IPS DF 4.7 (cell line): Measurements from ENCODE around the gene MED12L.
"Not testable (repeated sequence)": the region's sequence is repeated elsewhere in the genome, so short reads cannot be mapped to it uniquely, and the experiment has no call there.

ENCODE experiments used
- DNase-seq: peaks from one replicate; pipeline ENCODE4 v3.0.0-alpha.2; 2013; ENCODE audit warnings: low spot score; ENCODE audit errors: extremely low read depth

The MED12L gene

GRCh38 chr3:151371526-151371925 lies 286.1 kb downstream of the MED12L start:
- DNase-seq = no peak

- DNase-seq = no peak
Observed at GRCh38 chr3:151372063-151372820, 286.8 kb downstream of the MED12L start.

- no peak for DNase-seq
Observed at GRCh38 chr3:151377768-151378385, 292.4 kb downstream of the MED12L start.

GRCh38 chr3:151379083-151379734 lies 293.7 kb downstream of the MED12L start:
- DNase-seq = no peak

DNA sequence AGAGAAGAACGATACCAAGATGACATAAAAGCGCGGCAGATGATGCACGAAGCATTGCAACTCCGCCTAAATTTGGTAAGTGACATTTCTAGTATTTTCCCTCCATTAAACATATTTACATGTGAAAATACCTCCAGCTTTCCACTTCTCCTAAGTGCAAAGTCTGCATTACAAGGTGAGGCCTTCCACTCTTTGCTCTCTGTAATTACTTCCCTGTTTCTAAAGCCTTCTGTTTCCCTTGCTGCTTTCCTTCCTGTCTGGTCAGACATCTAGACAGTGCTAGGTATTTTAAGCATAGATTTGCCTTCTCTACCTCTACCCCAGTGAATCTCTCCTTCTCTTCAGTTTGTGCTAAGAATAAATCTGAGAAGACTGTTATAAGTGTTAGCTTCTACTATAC lies 297.2 kb downstream of the MED12L start:
- no peak for DNase-seq

GRCh38 chr3:151383111-151383510 lies 297.6 kb downstream of the MED12L start:
- no peak for DNase-seq

- no peak for DNase-seq
Observed at GRCh38 chr3:151383956-151384355, 298.5 kb downstream of the MED12L start.

- DNase-seq = no peak
Observed at GRCh38 chr3:151384741-151385174, 299.3 kb downstream of the MED12L start, which contains the start of gene P2RY12. Gene P2RY12, minus strand, starts transcription at chr3:151384753. Its CDS starts 45,908 bp downstream, at chr3:151338845.

DNA sequence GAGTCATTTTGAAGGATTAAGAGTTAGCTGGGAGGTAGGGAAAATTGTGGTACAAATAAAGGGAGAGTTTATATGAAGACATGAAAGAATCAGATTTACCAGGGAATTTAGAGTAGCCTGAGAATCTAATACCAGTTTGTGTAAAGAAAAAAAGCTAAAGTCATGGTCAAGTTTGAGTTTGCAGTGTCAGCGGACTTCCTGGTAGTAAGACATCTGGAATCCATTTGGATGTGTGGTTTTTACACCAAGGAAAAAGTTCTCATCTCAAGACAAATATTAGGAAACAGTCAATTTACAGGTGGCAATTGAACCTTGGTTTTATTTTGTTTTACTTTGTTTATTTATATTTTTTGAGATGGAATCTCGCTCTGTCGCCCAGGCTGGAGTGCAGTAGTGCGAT lies 300.6 kb downstream of the MED12L start:
- DNase-seq = no peak

- no peak for DNase-seq
Observed at GRCh38 chr3:151387432-151387831, 302.0 kb downstream of the MED12L start.

DNA sequence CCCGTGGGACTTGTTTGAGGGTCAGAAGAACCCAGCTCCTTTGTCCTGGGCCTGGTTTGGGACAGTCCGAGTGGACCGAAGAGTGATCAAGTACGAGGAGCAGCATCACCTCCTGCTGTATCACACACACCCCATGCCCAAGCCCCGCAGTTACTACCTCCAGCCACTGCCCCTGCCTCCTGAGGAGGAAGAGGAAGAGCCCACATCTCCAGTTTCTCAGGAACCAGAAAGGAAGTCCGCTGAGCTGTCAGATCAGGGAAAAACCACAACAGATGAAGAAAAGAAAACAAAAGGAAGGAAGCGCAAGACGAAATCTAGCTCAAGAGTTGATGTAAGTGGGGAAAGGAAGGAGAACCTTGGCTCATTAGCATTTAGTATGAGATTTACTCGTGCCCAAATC lies 302.4 kb downstream of the MED12L start:
- DNase-seq = no peak

- DNase-seq = no peak
Observed at GRCh38 chr3:151391720-151392119, 306.3 kb downstream of the MED12L start.

DNA sequence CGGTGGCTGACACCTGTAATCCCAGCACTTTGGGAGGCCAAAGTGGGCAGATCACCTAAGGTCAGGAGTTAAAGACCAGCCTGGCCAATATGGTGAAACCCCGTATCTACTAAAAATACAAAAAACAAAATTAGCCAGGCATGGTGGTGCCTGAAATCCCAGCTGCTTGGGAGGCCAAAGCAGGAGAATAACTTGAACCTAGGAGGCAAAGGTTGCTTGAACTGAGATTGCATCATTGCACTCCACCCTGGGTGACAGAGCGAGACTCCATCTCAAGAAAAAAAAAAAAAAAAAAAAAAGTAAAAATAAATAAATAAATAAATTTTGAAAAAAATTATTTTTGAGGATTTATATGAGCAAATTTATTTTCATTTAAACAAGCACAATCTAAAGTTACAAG lies 306.7 kb downstream of the MED12L start:
- DNase-seq = not testable (repeated sequence)

DNA sequence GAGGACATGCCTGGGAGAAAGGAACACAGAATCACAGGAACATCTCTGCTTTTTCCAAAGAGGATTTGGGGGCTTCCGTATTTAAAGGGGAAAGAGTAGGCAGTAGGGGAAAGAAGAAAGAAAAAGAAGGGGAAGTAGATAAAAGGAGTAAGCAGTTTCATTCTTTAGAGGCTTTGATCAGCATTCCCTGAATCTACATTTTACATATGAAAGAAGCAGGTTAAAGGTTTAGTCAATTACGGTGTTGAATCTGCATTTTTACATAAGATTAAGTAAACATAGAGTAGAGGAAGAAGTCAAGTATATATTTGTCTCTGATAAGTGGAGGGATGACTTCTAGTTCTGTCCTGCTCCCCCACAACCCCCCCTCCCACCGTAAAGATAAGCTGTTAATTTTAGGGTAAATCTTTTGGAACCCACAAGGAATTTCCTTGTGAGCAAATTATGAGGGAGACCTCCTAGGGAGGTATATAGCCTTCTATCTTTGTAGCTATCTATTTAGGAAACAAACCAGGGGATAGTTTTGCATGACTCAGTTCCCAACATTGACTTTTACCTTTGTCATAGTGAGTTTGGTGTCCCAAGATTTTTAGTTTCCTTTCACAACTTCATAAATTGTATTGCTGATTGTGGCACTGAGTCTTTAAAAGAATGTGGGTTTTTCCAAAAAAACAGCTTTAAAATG lies 307.8 kb downstream of the MED12L start:
- DNase-seq = peak; percentile 53

DNA sequence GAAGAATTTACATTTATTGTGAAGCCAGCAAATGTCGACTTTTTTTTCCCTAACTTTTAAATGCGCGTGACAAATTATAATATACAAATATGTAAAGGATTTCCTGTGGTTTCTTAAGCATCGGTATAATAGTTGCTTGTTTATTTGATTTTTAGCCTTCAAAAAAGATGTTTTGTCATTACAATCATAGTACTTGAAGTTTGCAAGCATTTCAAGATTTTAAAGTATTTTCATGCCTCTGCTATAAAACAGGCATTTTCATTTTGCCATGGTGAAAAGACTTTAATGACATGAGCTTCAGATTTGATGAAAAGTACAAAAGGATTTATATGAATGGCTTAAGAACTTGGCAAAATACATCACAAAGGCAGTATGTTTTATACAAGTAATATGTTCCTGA lies 308.5 kb downstream of the MED12L start:
- no peak for DNase-seq

DNA sequence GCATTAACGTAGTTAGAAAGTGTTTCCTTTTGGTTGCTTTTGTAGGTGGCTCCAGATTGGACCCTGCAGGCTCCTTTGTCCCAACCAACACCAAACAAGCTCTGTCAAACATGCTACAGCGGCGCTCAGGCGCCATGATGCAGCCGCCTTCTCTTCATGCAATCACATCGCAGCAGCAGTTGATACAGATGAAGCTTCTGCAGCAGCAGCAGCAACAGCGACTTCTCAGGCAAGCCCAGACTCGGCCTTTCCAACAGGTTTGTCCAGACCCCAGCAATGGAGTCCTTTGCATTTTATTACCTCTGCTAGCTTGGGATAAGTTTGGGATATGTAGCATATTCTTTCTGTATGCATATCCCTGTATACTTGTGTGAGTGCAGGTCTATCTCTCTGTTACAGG lies 309.1 kb downstream of the MED12L start:
- DNase-seq = no peak

DNA sequence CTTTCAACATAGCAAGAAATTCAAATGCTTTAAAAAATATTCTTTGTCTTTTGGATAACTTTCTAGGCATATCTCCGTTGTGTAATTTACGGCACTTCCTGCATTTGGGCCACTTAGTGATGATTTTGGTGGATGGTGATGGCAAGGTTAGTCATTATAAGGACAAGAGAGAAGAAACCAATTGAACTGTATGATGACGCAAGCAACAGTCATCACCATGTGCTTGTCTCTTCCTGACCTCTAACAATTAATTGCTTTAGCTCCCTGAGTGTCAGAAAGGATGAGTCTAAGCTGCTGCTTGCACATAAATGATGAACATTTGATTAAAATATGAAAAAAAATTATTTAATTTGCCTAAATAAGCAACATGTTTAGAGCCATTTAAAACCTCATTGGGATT lies 310.3 kb downstream of the MED12L start:
- no peak for DNase-seq

DNA sequence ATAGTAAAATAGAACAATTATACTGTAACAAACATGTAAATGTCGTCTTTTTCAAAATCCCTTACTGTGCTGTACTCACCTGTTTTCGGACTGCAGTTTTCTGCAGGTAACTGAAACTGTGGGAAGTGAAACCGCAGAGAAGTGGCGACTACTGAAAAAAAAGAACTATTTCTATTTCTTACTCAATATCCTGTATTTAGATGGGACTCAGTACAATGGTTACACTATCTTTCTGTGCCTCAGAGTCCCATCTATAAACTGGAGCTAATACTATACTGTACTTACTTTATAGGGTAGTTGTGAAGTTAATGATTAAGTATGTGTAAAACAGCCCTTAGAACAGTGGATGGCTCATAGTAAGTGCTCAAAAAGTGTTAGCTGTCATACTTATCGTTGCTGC lies 313.4 kb downstream of the MED12L start:
- no peak for DNase-seq

DNA sequence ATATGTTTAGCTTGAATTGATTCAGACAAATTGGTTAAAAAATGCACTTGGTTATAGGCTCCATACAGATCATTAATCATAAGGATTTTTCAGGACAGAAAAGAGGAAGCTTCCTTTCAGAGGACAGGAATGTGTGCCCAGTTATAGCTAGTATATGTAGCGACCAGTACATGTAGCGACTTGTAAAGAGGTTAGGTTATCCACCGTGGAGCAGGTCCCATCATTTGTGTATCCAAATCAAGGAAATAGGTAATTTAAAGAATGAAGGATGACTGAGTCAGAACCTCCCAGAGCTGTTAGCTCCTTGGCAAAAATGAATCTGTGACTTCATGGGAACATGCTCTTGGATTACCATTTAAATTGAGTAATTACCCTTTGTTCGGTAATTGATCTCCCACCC lies 314.9 kb downstream of the MED12L start:
- DNase-seq = no peak

DNA sequence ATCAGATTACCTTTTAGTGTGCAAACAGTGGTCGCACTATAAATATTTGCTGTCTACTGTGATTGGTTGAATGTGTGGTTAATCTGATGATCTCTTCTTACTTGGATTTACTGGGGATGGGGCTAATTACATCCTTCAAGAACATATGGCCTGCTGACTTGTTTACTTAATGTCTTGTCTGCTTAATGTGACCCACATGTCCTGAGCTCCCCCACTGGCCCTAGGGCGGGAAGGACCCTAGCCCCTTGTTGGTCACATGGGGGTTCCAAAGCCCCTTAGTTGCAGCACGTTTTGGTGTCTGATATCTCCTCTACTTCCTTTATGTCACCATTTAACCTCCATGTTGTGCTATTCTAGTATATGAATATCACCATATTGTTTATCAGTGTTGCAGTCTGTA lies 316.9 kb downstream of the MED12L start:
- DNase-seq = no peak

DNA sequence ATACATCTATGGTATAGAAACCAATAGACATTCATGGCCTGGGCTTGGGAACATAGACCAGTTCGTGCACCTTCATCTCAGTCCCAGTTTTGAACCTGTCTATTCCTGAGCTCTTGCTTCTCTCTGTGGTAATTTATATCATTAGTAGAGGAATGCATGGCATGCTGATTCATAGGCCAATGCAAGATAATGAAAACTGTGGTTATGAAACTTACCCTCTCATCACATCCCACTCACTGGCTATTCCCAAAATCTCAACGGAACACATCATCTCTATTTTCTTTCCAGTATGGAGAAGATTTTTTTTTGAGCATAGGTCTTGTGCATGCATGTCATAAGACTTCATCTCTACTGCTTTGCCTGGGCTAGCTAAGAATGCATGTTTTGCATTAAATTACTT lies 317.8 kb downstream of the MED12L start:
- no peak for DNase-seq

GRCh38 chr3:151404316-151404715 lies 318.9 kb downstream of the MED12L start:
- no peak for DNase-seq
